HCT116 (cell line): ENCODE measurements around the gene SLC6A19. TPM values are rescaled to one million over a fixed set of nuclear protein-coding genes. Genes with fewer than 3 reads are reported as not detected.

Experiments used
- ATAC-seq: fragments of 200-7000 bp; cut with Tn5 transposase; 2 replicates; pipeline ENCODE4 v1.9.1; 2020; ENCODE audit warnings: mild to moderate bottlenecking, moderate library complexity
- BruUV-seq: library from RNA; stranded (reverse); fragments of 400-500 nt; replicated peaks from 2 replicates; lab custom pipeline; 2021; lab: Mats Ljungman, UMichigan
- CTCF ChIA-PET: fragments of 300-600 bp; sonication (Branson Sonifier 250); formaldehyde crosslinking; loops from one replicate; lab custom pipeline; 2021; ENCODE audit warnings: antibody characterized with exemption; lab: Charles Lee
- POLR2A ChIA-PET: fragments of 300-600, 350-600 bp; sonication (Branson Sonifier 250); formaldehyde crosslinking; loops from one replicate; lab custom pipeline; 2021; ENCODE audit warnings: antibody characterized with exemption; lab: Charles Lee
- RAD21 ChIA-PET, 2 experiments: fragments of 300-600 bp; sonication (Branson Sonifier 250); formaldehyde crosslinking; loops; one replicate each; lab custom pipeline; 2023; ENCODE audit warnings: low total read pairs in 2 of 2; ENCODE audit not compliant: uncharacterized antibody in 2 of 2, unreplicated experiment in 2 of 2, low non-redundant PET in 1 of 2; lab: Charles Lee
- DNase-seq: peaks from one replicate; pipeline ENCODE4 v3.0.0-alpha.2; 2010; ENCODE audit warnings: low read depth, low spot score
- H2AFZ ChIP-seq: fragments of 200-600 bp; shearing (Covaris generic), sonication (generic); 2 replicates; pipeline ENCODE4 v1.6.1; 2017; ENCODE audit warnings: low read depth, mixed run types, mixed read lengths, antibody characterized with exemption, low read length; ENCODE audit not compliant: poor library complexity, severe bottlenecking
- H3K27ac ChIP-seq: 2 replicates; pipeline ENCODE4 v1.5.1; 2012; ENCODE audit warnings: low read depth, low read length
- H3K27me3 ChIP-seq: fragments of 200-600 bp; sonication (generic); 2 replicates; pipeline ENCODE4 v1.6.1; 2016; ENCODE audit warnings: mixed run types, low read length, mixed read lengths; ENCODE audit not compliant: insufficient read depth
- H3K36me3 ChIP-seq, 2 experiments: fragments of 200-500 bp in 1 of 2; fragments of 200-600 bp in 1 of 2; sonication (Bioruptor generic) in 1 of 2; sonication (generic) in 1 of 2; 2 replicates each; pipeline versions ENCODE4 v1.5.1 to v1.6.1; 2014 to 2016; ENCODE audit warnings: low read length in 2 of 2, inconsistent platforms in 1 of 2, mixed read lengths in 1 of 2, mixed run types in 1 of 2; ENCODE audit not compliant: insufficient read depth in 2 of 2, control insufficient read depth in 1 of 2
- H3K4me1 ChIP-seq, 2 experiments: fragments of 200-600 bp in 1 of 2; sonication (generic) in 1 of 2; 2 replicates each; pipeline versions ENCODE4 v1.5.1 to v1.6.1; 2012 to 2017; ENCODE audit warnings: low read length in 2 of 2, inconsistent platforms in 1 of 2, mild to moderate bottlenecking in 1 of 2, mixed read lengths in 1 of 2, mixed run types in 1 of 2, moderate library complexity in 1 of 2; ENCODE audit not compliant: insufficient read depth in 2 of 2, control insufficient read depth in 1 of 2
- H3K4me2 ChIP-seq: fragments of 200-600 bp; sonication (generic); 2 replicates; pipeline ENCODE4 v1.6.1; 2017; ENCODE audit warnings: mixed run types, low read length, mixed read lengths
- H3K4me3 ChIP-seq, 2 experiments: fragments of 200-600 bp in 1 of 2; sonication (generic) in 1 of 2; replicated peaks in 1 of 2; 2 replicates each; pipeline ENCODE4 v1.5.1; 2011 to 2016; ENCODE audit warnings: low read length in 2 of 2, control low read depth in 1 of 2, low read depth in 1 of 2, mild to moderate bottlenecking in 1 of 2, mixed read lengths in 1 of 2, mixed run types in 1 of 2
- H3K79me2 ChIP-seq: fragments of 200-600 bp; sonication (generic); 2 replicates; pipeline ENCODE4 v1.6.1; 2017; ENCODE audit warnings: mild to moderate bottlenecking, mixed run types, low read length, moderate library complexity, mixed read lengths; ENCODE audit not compliant: insufficient read depth
- H3K9ac ChIP-seq: fragments of 200-600 bp; sonication (generic); 2 replicates; pipeline ENCODE4 v1.6.1; 2016; ENCODE audit warnings: low read length, mixed read lengths
- H3K9me2 ChIP-seq: fragments of 200-600 bp; sonication (generic), shearing (Covaris generic); 2 replicates; pipeline ENCODE4 v1.6.1; 2017; ENCODE audit warnings: mixed run types, mild to moderate bottlenecking, moderate library complexity; ENCODE audit not compliant: insufficient read depth
- H3K9me3 ChIP-seq, 2 experiments: fragments of 200-500 bp in 1 of 2; fragments of 200-600 bp in 1 of 2; sonication (Bioruptor generic) in 1 of 2; sonication (generic) in 1 of 2; 2 replicates each; pipeline ENCODE4 v1.6.1; 2014 to 2017; ENCODE audit warnings: low read length in 2 of 2, mixed read lengths in 2 of 2, inconsistent platforms in 1 of 2, low read depth in 1 of 2, mild to moderate bottlenecking in 1 of 2, mixed run types in 1 of 2, moderate library complexity in 1 of 2; ENCODE audit not compliant: control insufficient read depth in 1 of 2, insufficient read depth in 1 of 2
- H4K20me1 ChIP-seq: fragments of 200-600 bp; sonication (generic), shearing (Covaris generic); 2 replicates; pipeline ENCODE4 v1.6.1; 2017; ENCODE audit warnings: mixed run types, mild to moderate bottlenecking, moderate library complexity; ENCODE audit not compliant: insufficient read depth
- CBX3 ChIP-seq: IDR thresholded peaks from 2 replicates; pipeline ENCODE4 v1.6.1; 2012; ENCODE audit warnings: low read depth
- CEBPB ChIP-seq: IDR thresholded peaks from 2 replicates; pipeline ENCODE4 v1.6.1; 2012; ENCODE audit warnings: low read depth
- ELF1 ChIP-seq: IDR thresholded peaks from 2 replicates; pipeline ENCODE4 v1.6.1; 2012; ENCODE audit warnings: low read depth, borderline replicate concordance
- EZH2 ChIP-seq: fragments of 200-600 bp; sonication (generic); IDR thresholded peaks from 2 replicates; pipeline ENCODE4 v1.6.1; 2017; ENCODE audit warnings: antibody characterized with exemption, mixed run types
- EZH2phosphoT487 ChIP-seq: fragments of 200-600 bp; IDR thresholded peaks from 2 replicates; pipeline ENCODE4 v1.6.1; 2018; ENCODE audit warnings: antibody characterized with exemption, borderline replicate concordance
- FOSL1 ChIP-seq: IDR thresholded peaks from 2 replicates; pipeline ENCODE4 v1.6.1; 2012; ENCODE audit warnings: low read depth
- JUND ChIP-seq: IDR thresholded peaks from 2 replicates; pipeline ENCODE4 v1.6.1; 2012
- POLR2AphosphoS5 ChIP-seq: IDR thresholded peaks from 2 replicates; pipeline ENCODE4 v1.6.1; 2011; ENCODE audit warnings: mild to moderate bottlenecking, low read depth, low read length, moderate library complexity
- RAD21 ChIP-seq: IDR thresholded peaks from 2 replicates; pipeline ENCODE4 v1.6.1; 2012; ENCODE audit warnings: low read depth, mild to moderate bottlenecking
- SIN3A ChIP-seq: IDR thresholded peaks from 2 replicates; pipeline ENCODE4 v1.6.1; 2012; ENCODE audit warnings: low read depth
- SP1 ChIP-seq: IDR thresholded peaks from 2 replicates; pipeline ENCODE4 v1.6.1; 2012; ENCODE audit warnings: low read depth
- SRF ChIP-seq: IDR thresholded peaks from 2 replicates; pipeline ENCODE4 v1.6.1; 2012; ENCODE audit warnings: low read depth
- YY1 ChIP-seq: IDR thresholded peaks from 2 replicates; pipeline ENCODE4 v1.6.1; 2011; ENCODE audit warnings: low read length, low read depth, moderate library complexity, mild to moderate bottlenecking; ENCODE audit not compliant: insufficient replicate concordance; ENCODE audit errors: extremely low read depth
- ZFX ChIP-seq: fragments of 450-650 bp; IDR thresholded peaks from 2 replicates; pipeline ENCODE4 v1.6.1; 2017
- ZNF274 ChIP-seq: fragments of 200-500 bp; sonication (Bioruptor generic); IDR thresholded peaks from 2 replicates; pipeline ENCODE4 v1.6.1; 2014; ENCODE audit warnings: mild to moderate bottlenecking, low read depth, low read length, inconsistent platforms
- intact Hi-C: fragments of 100-400 bp; cut with micrococcal nuclease; formaldehyde crosslinking; loops from 2 replicates; pipeline ENCODE4 v1.10.0; 2022
- total RNA-seq: library from RNA; stranded (reverse); gene quantifications from one replicate; pipeline ENCODE4 v1.2.1, GENCODE V29; 2021; ENCODE audit not compliant: unreplicated experiment
- TF ChIP-seq, protein P1 (sequence below): IDR thresholded peaks from 2 replicates; pipeline ENCODE4 v1.6.1; 2011; ENCODE audit warnings: mild to moderate bottlenecking, low read length, moderate library complexity; ENCODE audit not compliant: insufficient replicate concordance; ENCODE audit errors: extremely low read depth
- TF ChIP-seq, protein P2 (sequence below): IDR thresholded peaks from 2 replicates; pipeline ENCODE4 v1.6.1; 2012
- TF ChIP-seq, protein P3 (sequence below): IDR thresholded peaks from 2 replicates; pipeline ENCODE4 v1.6.1; 2012; ENCODE audit warnings: low read depth
- TF ChIP-seq, protein P4 (sequence below): IDR thresholded peaks from 2 replicates; pipeline ENCODE4 v1.6.1; 2012
- TF ChIP-seq, protein P5 (sequence below), 3 experiments: fragments of 200-600 bp in 1 of 3; sonication (generic) in 1 of 3; IDR thresholded peaks in 2 of 3; conservative IDR thresholded peaks in 1 of 3; 2 replicates each; pipeline ENCODE4 v1.5.1; 2012 to 2017; ENCODE audit warnings: low read depth in 2 of 3, low read length in 2 of 3, antibody characterized with exemption in 1 of 3, borderline replicate concordance in 1 of 3, control low read depth in 1 of 3, mild to moderate bottlenecking in 1 of 3, mixed read lengths in 1 of 3, mixed run types in 1 of 3, moderate library complexity in 1 of 3; ENCODE audit not compliant: insufficient read depth in 1 of 3

SLC6A19 gene
- total RNA-seq, 1 experiment from 2014 or later = not detected

DNA sequence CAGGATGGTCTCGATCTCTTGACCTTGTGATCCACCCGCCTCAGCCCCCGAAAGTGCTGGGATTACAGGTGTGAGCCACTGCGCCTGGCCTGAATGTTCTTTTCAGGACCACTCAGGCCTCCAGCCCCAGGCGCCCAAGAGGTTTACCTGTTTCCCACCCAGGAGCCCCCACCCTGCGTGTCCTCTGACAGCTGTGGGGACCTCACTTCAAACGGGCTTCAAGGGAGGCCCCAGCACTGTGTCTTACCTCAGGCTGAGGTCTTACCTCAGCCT, 19.1 kb upstream of the SLC6A19 start:
- Histone ChIP-seq H3K27me3 (no peaks in the 10 kb centered on the region), H3K4me1 (no peaks in the 10 kb centered on the region), H3K4me2 (no peak overlapping the region), H2AFZ (no peak overlapping the region), H3K27ac (no peak overlapping the region), H4K20me1 (no peaks in the 10 kb centered on the region), H3K9me2 (no peaks in the 10 kb centered on the region), H3K9ac (no peak overlapping the region), H3K4me3 (no peak overlapping the region), H3K36me3 (no peaks in the 10 kb centered on the region), H3K79me2 (no peaks in the 10 kb centered on the region), H3K9me3 (no peaks in the 10 kb centered on the region)
- CTCF ChIA-PET = no interaction called here
- TF ChIP-seq, protein P1, sequence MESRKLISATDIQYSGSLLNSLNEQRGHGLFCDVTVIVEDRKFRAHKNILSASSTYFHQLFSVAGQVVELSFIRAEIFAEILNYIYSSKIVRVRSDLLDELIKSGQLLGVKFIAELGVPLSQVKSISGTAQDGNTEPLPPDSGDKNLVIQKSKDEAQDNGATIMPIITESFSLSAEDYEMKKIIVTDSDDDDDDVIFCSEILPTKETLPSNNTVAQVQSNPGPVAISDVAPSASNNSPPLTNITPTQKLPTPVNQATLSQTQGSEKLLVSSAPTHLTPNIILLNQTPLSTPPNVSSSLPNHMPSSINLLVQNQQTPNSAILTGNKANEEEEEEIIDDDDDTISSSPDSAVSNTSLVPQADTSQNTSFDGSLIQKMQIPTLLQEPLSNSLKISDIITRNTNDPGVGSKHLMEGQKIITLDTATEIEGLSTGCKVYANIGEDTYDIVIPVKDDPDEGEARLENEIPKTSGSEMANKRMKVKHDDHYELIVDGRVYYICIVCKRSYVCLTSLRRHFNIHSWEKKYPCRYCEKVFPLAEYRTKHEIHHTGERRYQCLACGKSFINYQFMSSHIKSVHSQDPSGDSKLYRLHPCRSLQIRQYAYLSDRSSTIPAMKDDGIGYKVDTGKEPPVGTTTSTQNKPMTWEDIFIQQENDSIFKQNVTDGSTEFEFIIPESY = no peak
- TF ChIP-seq SIN3A (no peak), EZH2phosphoT487 (no peak), RAD21 (no peak), SP1 (no peak), ZFX (no peak), POLR2AphosphoS5 (no peak), EZH2 (no peak), CBX3 (no peak), SRF (no peak), ELF1 (no peak), JUND (no peak), CEBPB (no peak), YY1 (no peak), ZNF274 (no peak), FOSL1 (no peak)
- TF ChIP-seq, protein P2, sequence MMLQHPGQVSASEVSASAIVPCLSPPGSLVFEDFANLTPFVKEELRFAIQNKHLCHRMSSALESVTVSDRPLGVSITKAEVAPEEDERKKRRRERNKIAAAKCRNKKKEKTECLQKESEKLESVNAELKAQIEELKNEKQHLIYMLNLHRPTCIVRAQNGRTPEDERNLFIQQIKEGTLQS = no peak
- TF ChIP-seq, protein P3, sequence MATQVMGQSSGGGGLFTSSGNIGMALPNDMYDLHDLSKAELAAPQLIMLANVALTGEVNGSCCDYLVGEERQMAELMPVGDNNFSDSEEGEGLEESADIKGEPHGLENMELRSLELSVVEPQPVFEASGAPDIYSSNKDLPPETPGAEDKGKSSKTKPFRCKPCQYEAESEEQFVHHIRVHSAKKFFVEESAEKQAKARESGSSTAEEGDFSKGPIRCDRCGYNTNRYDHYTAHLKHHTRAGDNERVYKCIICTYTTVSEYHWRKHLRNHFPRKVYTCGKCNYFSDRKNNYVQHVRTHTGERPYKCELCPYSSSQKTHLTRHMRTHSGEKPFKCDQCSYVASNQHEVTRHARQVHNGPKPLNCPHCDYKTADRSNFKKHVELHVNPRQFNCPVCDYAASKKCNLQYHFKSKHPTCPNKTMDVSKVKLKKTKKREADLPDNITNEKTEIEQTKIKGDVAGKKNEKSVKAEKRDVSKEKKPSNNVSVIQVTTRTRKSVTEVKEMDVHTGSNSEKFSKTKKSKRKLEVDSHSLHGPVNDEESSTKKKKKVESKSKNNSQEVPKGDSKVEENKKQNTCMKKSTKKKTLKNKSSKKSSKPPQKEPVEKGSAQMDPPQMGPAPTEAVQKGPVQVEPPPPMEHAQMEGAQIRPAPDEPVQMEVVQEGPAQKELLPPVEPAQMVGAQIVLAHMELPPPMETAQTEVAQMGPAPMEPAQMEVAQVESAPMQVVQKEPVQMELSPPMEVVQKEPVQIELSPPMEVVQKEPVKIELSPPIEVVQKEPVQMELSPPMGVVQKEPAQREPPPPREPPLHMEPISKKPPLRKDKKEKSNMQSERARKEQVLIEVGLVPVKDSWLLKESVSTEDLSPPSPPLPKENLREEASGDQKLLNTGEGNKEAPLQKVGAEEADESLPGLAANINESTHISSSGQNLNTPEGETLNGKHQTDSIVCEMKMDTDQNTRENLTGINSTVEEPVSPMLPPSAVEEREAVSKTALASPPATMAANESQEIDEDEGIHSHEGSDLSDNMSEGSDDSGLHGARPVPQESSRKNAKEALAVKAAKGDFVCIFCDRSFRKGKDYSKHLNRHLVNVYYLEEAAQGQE = no peak
- TF ChIP-seq, protein P4, sequence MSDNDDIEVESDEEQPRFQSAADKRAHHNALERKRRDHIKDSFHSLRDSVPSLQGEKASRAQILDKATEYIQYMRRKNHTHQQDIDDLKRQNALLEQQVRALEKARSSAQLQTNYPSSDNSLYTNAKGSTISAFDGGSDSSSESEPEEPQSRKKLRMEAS = no peak
- TF ChIP-seq, protein P5, sequence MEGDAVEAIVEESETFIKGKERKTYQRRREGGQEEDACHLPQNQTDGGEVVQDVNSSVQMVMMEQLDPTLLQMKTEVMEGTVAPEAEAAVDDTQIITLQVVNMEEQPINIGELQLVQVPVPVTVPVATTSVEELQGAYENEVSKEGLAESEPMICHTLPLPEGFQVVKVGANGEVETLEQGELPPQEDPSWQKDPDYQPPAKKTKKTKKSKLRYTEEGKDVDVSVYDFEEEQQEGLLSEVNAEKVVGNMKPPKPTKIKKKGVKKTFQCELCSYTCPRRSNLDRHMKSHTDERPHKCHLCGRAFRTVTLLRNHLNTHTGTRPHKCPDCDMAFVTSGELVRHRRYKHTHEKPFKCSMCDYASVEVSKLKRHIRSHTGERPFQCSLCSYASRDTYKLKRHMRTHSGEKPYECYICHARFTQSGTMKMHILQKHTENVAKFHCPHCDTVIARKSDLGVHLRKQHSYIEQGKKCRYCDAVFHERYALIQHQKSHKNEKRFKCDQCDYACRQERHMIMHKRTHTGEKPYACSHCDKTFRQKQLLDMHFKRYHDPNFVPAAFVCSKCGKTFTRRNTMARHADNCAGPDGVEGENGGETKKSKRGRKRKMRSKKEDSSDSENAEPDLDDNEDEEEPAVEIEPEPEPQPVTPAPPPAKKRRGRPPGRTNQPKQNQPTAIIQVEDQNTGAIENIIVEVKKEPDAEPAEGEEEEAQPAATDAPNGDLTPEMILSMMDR (IDR thresholded peaks at IDR 0.05 in 2 of 3, conservative IDR thresholded peaks at IDR 0.05 in 1 of 3; ENCODE audit: borderline replicate concordance in 1 of 3, insufficient read depth in 1 of 3, low read depth in 2 of 3, low read length in 2 of 3) = no peak
- DNase-seq = no peak
- no peak for ATAC-seq
- intact Hi-C loops = no loop called here
- RAD21 ChIA-PET = no interaction called here
- BruUV-seq = no TSS peak
- POLR2A ChIA-PET = no interaction called here
